Panc1 (cell line): Measurements from ENCODE around the gene FGFRL1. TPM values are rescaled to one million over a fixed set of nuclear protein-coding genes. Genes with fewer than 3 reads are reported as not detected.

Experiments
- ATAC-seq: fragments of 200-7000 bp; cut with Tn5 transposase; 2 replicates; pipeline ENCODE4 v1.9.1; 2020; ENCODE audit warnings: mild to moderate bottlenecking, moderate library complexity
- BruUV-seq: library from RNA; stranded (reverse); fragments of 400-500 nt; replicated peaks from 2 replicates; lab custom pipeline; 2021; lab: Mats Ljungman, UMichigan
- CTCF ChIA-PET: fragments of 300-600 bp; sonication (Branson Sonifier 250); formaldehyde crosslinking; loops from one replicate; lab custom pipeline; 2022; ENCODE audit warnings: antibody characterized with exemption; lab: Charles Lee
- POLR2A ChIA-PET: fragments of 300-600 bp; sonication (Branson Sonifier 250); formaldehyde crosslinking; loops from one replicate; lab custom pipeline; 2022; ENCODE audit warnings: antibody characterized with exemption; lab: Charles Lee
- DNase-seq: peaks from one replicate; pipeline ENCODE4 v3.0.0-alpha.2; 2010; ENCODE audit warnings: low read depth, low spot score
- H3K27ac ChIP-seq: 2 replicates; pipeline ENCODE4 v1.5.1; 2011; ENCODE audit warnings: mild to moderate bottlenecking, low read length, inconsistent platforms
- H3K27me3 ChIP-seq: fragments of 200-500 bp; sonication (Bioruptor generic); 2 replicates; pipeline ENCODE4 v1.6.0; 2014; ENCODE audit warnings: low read length, inconsistent platforms; ENCODE audit not compliant: control insufficient read depth, insufficient read depth
- H3K36me3 ChIP-seq: fragments of 200-500 bp; sonication (Bioruptor generic); 2 replicates; pipeline ENCODE4 v1.5.1; 2014; ENCODE audit warnings: inconsistent platforms, mild to moderate bottlenecking, low read length, moderate library complexity; ENCODE audit not compliant: control insufficient read depth, insufficient read depth
- H3K4me1 ChIP-seq: 2 replicates; pipeline ENCODE4 v1.5.1; 2011; ENCODE audit warnings: inconsistent platforms, mild to moderate bottlenecking, low read length, moderate library complexity; ENCODE audit not compliant: control insufficient read depth, insufficient read depth
- H3K4me3 ChIP-seq, 2 experiments: 2 replicates each; pipeline ENCODE4 v1.5.1; 2011 to 2012; ENCODE audit warnings: low read depth in 2 of 2, low read length in 2 of 2, mild to moderate bottlenecking in 2 of 2, inconsistent platforms in 1 of 2, moderate library complexity in 1 of 2
- H3K9me3 ChIP-seq: fragments of 200-500 bp; sonication (Bioruptor generic); 2 replicates; pipeline ENCODE4 v1.5.1; 2014; ENCODE audit warnings: low read depth, mild to moderate bottlenecking, inconsistent platforms, low read length, moderate library complexity; ENCODE audit not compliant: control insufficient read depth, insufficient read depth
- POLR2AphosphoS5 ChIP-seq: IDR thresholded peaks from 2 replicates; pipeline ENCODE4 v1.6.1; 2012; ENCODE audit warnings: mild to moderate bottlenecking, low read depth, low read length, moderate library complexity
- SIN3A ChIP-seq: IDR thresholded peaks from 2 replicates; pipeline ENCODE4 v1.6.1; 2012; ENCODE audit warnings: low read depth, mild to moderate bottlenecking, low read length, moderate library complexity, borderline replicate concordance; ENCODE audit not compliant: insufficient read depth
- TCF7L2 ChIP-seq: IDR thresholded peaks from 2 replicates; pipeline ENCODE4 v1.6.1; 2011; ENCODE audit warnings: mild to moderate bottlenecking, low read depth, low read length, inconsistent platforms
- in situ Hi-C: cut with HindIII; loops from 2 replicates; pipeline ENCODE4 v1.10.0; 2016; ENCODE audit warnings: low sequenced_read_pairs, low pct_unique_long_range_greater_than_20kb
- intact Hi-C: fragments of 100-400 bp; cut with micrococcal nuclease; formaldehyde crosslinking; loops from one replicate; pipeline ENCODE4 v1.10.0; 2022; ENCODE audit not compliant: unreplicated experiment
- total RNA-seq: library from RNA; stranded (reverse); gene quantifications from one replicate; pipeline ENCODE4 v1.2.1, GENCODE V29; 2021; ENCODE audit not compliant: unreplicated experiment
- TF ChIP-seq, protein P1 (sequence below): fragments of 450-650 bp; IDR thresholded peaks from 2 replicates; pipeline ENCODE4 v1.5.1; 2017; ENCODE audit warnings: mild to moderate bottlenecking
- TF ChIP-seq, protein P2 (sequence below), 2 experiments: IDR thresholded peaks; 2 replicates each; pipeline ENCODE4 v1.6.1; 2011 to 2012; ENCODE audit warnings: low read depth in 2 of 2, control low read depth in 1 of 2, low read length in 1 of 2, mild to moderate bottlenecking in 1 of 2, moderate library complexity in 1 of 2; ENCODE audit not compliant: insufficient read depth in 1 of 2

Gene FGFRL1
- total RNA-seq, 1 experiment from 2014 or later: 43.1 TPM

DNA sequence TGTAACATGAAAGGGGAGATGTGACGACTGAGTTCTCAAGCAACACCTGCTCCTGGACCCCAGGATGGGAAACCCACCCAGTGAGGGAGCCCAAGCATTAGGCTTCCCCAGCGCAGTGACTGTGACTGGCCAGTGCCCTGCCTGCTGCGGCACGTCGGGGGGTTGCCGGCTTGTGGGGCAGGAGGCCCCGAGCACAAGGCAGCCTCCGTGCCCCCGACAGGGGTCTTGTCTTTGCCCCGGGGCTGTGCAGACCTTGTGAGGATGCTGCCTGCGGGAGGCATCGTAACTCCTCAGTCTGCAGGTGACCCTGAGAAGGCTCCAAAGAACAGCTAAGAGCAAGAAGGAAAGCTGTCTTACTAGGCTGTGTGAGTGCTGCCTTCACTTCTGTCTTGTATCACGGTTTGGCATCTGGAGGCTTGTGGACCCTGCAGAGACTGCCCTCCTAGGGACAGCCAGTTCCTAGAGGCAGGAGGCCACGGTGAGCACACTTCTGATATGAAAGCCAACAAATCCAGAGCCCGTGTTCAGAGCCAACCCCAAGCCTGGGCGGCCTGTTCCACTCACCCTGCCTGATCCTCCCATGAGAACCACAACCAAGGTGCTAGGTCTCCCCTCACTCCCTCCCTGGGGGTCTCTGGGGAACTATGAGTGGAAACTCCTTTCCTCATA, 47.7 kb downstream of the FGFRL1 start:
- H3K36me3 ChIP-seq: no peaks in the 10 kb centered on the region
- intact Hi-C loops (no loop called here), in situ Hi-C loops (no loop called here)
- no peak overlapping the region for H3K27ac ChIP-seq
- H3K4me3 ChIP-seq: no peak overlapping the region
- CTCF ChIA-PET: no interaction called here
- H3K9me3 ChIP-seq: no peaks in the 10 kb centered on the region
- H3K4me1 ChIP-seq: no peaks in the 10 kb centered on the region
- DNase-seq (no peak), ATAC-seq (no peak; the same call in 1 of the 2 replicates)
- no TSS peak for BruUV-seq
- no peaks in the 10 kb centered on the region for H3K27me3 ChIP-seq
- POLR2A ChIA-PET: no interaction called here
- no peak for TF ChIP-seq TCF7L2
- TF ChIP-seq, protein P1, sequence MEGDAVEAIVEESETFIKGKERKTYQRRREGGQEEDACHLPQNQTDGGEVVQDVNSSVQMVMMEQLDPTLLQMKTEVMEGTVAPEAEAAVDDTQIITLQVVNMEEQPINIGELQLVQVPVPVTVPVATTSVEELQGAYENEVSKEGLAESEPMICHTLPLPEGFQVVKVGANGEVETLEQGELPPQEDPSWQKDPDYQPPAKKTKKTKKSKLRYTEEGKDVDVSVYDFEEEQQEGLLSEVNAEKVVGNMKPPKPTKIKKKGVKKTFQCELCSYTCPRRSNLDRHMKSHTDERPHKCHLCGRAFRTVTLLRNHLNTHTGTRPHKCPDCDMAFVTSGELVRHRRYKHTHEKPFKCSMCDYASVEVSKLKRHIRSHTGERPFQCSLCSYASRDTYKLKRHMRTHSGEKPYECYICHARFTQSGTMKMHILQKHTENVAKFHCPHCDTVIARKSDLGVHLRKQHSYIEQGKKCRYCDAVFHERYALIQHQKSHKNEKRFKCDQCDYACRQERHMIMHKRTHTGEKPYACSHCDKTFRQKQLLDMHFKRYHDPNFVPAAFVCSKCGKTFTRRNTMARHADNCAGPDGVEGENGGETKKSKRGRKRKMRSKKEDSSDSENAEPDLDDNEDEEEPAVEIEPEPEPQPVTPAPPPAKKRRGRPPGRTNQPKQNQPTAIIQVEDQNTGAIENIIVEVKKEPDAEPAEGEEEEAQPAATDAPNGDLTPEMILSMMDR: no peak
- TF ChIP-seq, protein P2, sequence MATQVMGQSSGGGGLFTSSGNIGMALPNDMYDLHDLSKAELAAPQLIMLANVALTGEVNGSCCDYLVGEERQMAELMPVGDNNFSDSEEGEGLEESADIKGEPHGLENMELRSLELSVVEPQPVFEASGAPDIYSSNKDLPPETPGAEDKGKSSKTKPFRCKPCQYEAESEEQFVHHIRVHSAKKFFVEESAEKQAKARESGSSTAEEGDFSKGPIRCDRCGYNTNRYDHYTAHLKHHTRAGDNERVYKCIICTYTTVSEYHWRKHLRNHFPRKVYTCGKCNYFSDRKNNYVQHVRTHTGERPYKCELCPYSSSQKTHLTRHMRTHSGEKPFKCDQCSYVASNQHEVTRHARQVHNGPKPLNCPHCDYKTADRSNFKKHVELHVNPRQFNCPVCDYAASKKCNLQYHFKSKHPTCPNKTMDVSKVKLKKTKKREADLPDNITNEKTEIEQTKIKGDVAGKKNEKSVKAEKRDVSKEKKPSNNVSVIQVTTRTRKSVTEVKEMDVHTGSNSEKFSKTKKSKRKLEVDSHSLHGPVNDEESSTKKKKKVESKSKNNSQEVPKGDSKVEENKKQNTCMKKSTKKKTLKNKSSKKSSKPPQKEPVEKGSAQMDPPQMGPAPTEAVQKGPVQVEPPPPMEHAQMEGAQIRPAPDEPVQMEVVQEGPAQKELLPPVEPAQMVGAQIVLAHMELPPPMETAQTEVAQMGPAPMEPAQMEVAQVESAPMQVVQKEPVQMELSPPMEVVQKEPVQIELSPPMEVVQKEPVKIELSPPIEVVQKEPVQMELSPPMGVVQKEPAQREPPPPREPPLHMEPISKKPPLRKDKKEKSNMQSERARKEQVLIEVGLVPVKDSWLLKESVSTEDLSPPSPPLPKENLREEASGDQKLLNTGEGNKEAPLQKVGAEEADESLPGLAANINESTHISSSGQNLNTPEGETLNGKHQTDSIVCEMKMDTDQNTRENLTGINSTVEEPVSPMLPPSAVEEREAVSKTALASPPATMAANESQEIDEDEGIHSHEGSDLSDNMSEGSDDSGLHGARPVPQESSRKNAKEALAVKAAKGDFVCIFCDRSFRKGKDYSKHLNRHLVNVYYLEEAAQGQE (IDR thresholded peaks at IDR 0.05; ENCODE audit: insufficient read depth in 1 of 2, low read depth in 2 of 2, low read length in 1 of 2): no peak
- TF ChIP-seq POLR2AphosphoS5: no peak
- TF ChIP-seq SIN3A: no peak

DNA sequence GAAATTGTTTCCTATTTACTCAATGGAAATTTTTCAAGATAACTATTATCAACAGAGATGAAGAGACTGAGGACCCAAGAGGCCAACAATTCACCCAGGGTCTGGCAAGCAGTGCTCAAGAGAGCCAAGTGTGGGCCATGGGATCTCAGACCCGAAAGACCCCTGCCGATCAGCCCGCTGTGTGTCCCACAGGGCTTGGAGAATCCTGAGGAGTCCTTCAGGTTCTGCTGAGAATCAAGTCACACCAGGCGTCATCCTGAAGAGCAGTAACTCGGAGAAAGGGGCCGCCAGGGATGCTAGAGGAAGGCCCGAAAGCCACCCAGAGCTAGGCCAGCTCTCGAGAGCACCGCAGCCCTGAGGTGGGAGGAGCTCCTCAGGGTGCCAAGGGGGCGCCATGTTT, 48.7 kb downstream of the FGFRL1 start:
- TF ChIP-seq POLR2AphosphoS5 (no peak), TCF7L2 (no peak), SIN3A (no peak)
- CTCF ChIA-PET: no interaction called here
- Histone ChIP-seq H3K27ac (no peak overlapping the region), H3K4me3 (no peak overlapping the region), H3K9me3 (no peaks in the 10 kb centered on the region), H3K4me1 (no peaks in the 10 kb centered on the region), H3K27me3 (no peaks in the 10 kb centered on the region), H3K36me3 (no peaks in the 10 kb centered on the region)
- DNase-seq (no peak), ATAC-seq (no peak)
- POLR2A ChIA-PET: no interaction called here
- BruUV-seq: no TSS peak
- in situ Hi-C loops: no loop called here
- intact Hi-C loops: no loop called here

DNA sequence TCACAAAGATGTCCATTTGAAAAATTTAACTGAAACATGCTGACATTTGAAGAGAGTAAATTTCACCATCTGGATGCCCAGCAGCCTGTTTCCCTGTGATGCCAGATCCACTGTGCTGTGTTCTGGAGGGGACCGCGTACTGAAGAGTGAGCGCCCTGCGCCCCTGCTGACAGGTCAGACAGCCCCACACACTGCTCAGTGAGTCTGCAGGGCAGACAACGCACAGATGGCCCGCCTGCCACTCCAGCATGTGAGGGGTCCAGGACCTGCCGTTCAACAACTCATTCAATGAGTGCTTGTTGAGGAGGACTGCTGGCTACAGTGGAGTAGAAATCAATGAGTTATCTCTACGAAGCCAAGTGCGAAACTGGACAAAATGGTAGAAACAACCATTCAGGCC, 49.2 kb downstream of the FGFRL1 start:
- CTCF ChIA-PET: no interaction called here
- H3K4me1 ChIP-seq: no peaks in the 10 kb centered on the region
- POLR2A ChIA-PET: no interaction called here
- no peaks in the 10 kb centered on the region for H3K27me3 ChIP-seq
- no peaks in the 10 kb centered on the region for H3K9me3 ChIP-seq
- DNase-seq (no peak), ATAC-seq (no peak)
- H3K36me3 ChIP-seq: no peaks in the 10 kb centered on the region
- intact Hi-C loops: no loop called here
- BruUV-seq: no TSS peak
- no peak overlapping the region for H3K4me3 ChIP-seq
- no peak overlapping the region for H3K27ac ChIP-seq
- in situ Hi-C loops: no loop called here
- TF ChIP-seq SIN3A (no peak), POLR2AphosphoS5 (no peak), TCF7L2 (no peak)
- TF ChIP-seq, protein P1: no peak
- TF ChIP-seq, protein P2 (IDR thresholded peaks at IDR 0.05; ENCODE audit: insufficient read depth in 1 of 2, low read depth in 2 of 2, low read length in 1 of 2): no peak
